Endodermal cell (in vitro differentiated cells): Measurements from ENCODE around the gene TSC2. TPM values are rescaled to one million over a fixed set of nuclear protein-coding genes. Genes with fewer than 3 reads are reported as not detected.

Experiments
- DNase-seq: peaks from one replicate; pipeline ENCODE4 v3.0.0-alpha.2; 2017
- H3K27ac ChIP-seq: 2 replicates; pipeline ENCODE4 v1.5.1; 2013; ENCODE audit warnings: mild to moderate bottlenecking, low read depth, low read length, moderate library complexity
- H3K27me3 ChIP-seq: 2 replicates; pipeline ENCODE4 v1.6.1; 2013; ENCODE audit warnings: mild to moderate bottlenecking, low read length, moderate library complexity; ENCODE audit not compliant: insufficient read depth, control insufficient read depth, poor library complexity, severe bottlenecking
- H3K36me3 ChIP-seq: 2 replicates; pipeline ENCODE4 v1.7.0; 2013; ENCODE audit warnings: mild to moderate bottlenecking, low read length, moderate library complexity; ENCODE audit not compliant: control insufficient read depth, insufficient read depth
- H3K4me1 ChIP-seq: one replicate; pipeline ENCODE4 v1.7.0; 2013; ENCODE audit warnings: low read length; ENCODE audit not compliant: control insufficient read depth, insufficient read depth
- H3K4me3 ChIP-seq: 2 replicates; pipeline ENCODE4 v1.5.1; 2013; ENCODE audit warnings: mild to moderate bottlenecking, low read length, moderate library complexity
- H3K9ac ChIP-seq: 2 replicates; pipeline ENCODE4 v1.6.1; 2013; ENCODE audit warnings: mild to moderate bottlenecking, low read length, moderate library complexity; ENCODE audit not compliant: poor library complexity, severe bottlenecking; ENCODE audit errors: extremely low read depth
- H3K9me3 ChIP-seq: 2 replicates; pipeline ENCODE4 v1.6.1; 2013; ENCODE audit warnings: mild to moderate bottlenecking, low read length, moderate library complexity; ENCODE audit not compliant: control insufficient read depth
- H3K27ac Mint-ChIP-seq: 2 replicates; pipeline ENCODE4 v1.8.0; 2020; ENCODE audit warnings: mixed read lengths
- H3K27me3 Mint-ChIP-seq: 2 replicates; pipeline ENCODE4 v1.8.0; 2021; ENCODE audit warnings: mild to moderate bottlenecking, mixed read lengths; ENCODE audit not compliant: insufficient read depth
- H3K36me3 Mint-ChIP-seq: 2 replicates; pipeline ENCODE4 v1.8.0; 2020; ENCODE audit warnings: low read depth, mixed read lengths
- H3K4me1 Mint-ChIP-seq: 2 replicates; pipeline ENCODE4 v1.8.0; 2020; ENCODE audit warnings: mixed read lengths
- H3K4me3 Mint-ChIP-seq: 2 replicates; pipeline ENCODE4 v1.8.0; 2020; ENCODE audit warnings: mild to moderate bottlenecking, moderate library complexity, mixed read lengths
- H3K9me3 Mint-ChIP-seq: 2 replicates; pipeline ENCODE4 v1.8.0; 2020; ENCODE audit warnings: mild to moderate bottlenecking, mixed read lengths
- CTCF ChIP-seq: fragments of 200-600 bp; sonication (generic); conservative IDR thresholded peaks from 2 replicates; pipeline ENCODE4 v1.5.0; 2021; ENCODE audit warnings: antibody characterized with exemption, mild to moderate bottlenecking
- WGBS, 2 experiments: methylation state at CpG; one replicate each; pipeline versions ENCODE4 v1.1.5 to v1.1.7; 2013; ENCODE audit warnings: missing lambda C conversion rate in 2 of 2, mixed read lengths in 1 of 2; ENCODE audit not compliant: insufficient coverage in 1 of 2, insufficient read length in 1 of 2; 5-methylcytosine and 5-hydroxymethylcytosine counted together
- total RNA-seq, 2 donors: library from RNA; stranded (reverse); fragmentation: NEBNext Ultra II Directional in 1 of 2; extraction: Animal tissue kit (Norgen Biotek cat#: 25700) in 1 of 2; gene quantifications; 2 replicates in 1 of 2; 3 replicates in 1 of 2; pipeline ENCODE4 v1.2.1, GENCODE V29; 2021

TSC2 gene
- total RNA-seq, 2 donors from 2014 or later: 166 to 192 TPM

- Mint-ChIP-seq H3K9me3 (no peaks in the 10 kb centered on the region), H3K4me1 (peaks cover 4% of the 10 kb centered on the region)
- 88 to 95% methylated on average over 4 to 8 of the region's 10 CpGs for whole genome bisulfite sequencing, 2 experiments
These were observed 9.7 kb downstream of the TSC2 start for GRCh38 chr16:2057438-2057837.

GRCh38 chr16:2058420-2058819 lies 10.6 kb downstream of the TSC2 start:
- no peak overlapping the region for H3K9ac ChIP-seq

More at GRCh38 chr16:2057438-2057837, 9.7 kb downstream of the TSC2 start:
- TF ChIP-seq CTCF: no peak
- no peaks in the 10 kb centered on the region for H3K9me3 ChIP-seq
- DNase-seq: no peak
- H3K4me3 ChIP-seq: no peak overlapping the region
- H3K27me3 ChIP-seq: no peaks in the 10 kb centered on the region
- H3K4me1 ChIP-seq: no peaks in the 10 kb centered on the region
- no peak overlapping the region for H3K27ac Mint-ChIP-seq
- H3K36me3 ChIP-seq: peaks cover under 1% of the 10 kb centered on the region
- no peaks in the 10 kb centered on the region for H3K27me3 Mint-ChIP-seq
- no peak overlapping the region for H3K27ac ChIP-seq
- no peak overlapping the region for H3K4me3 Mint-ChIP-seq
- no peak overlapping the region for H3K9ac ChIP-seq
- peaks cover 20% of the 10 kb centered on the region for H3K36me3 Mint-ChIP-seq

GRCh38 chr16:2058872-2059271 lies 11.1 kb downstream of the TSC2 start:
- 89 to 96% methylated on average over 4 to 10 of the region's 10 CpGs for WGBS, 2 experiments

More at GRCh38 chr16:2058420-2058819, 10.6 kb downstream of the TSC2 start:
- no peak overlapping the region for H3K4me3 Mint-ChIP-seq
- H3K27me3 Mint-ChIP-seq: no peaks in the 10 kb centered on the region
- peak overlapping the region; percentile 26 for H3K27ac Mint-ChIP-seq
- no peak for DNase-seq
- 89 to 94% methylated on average over 13 of the region's 13 CpGs for WGBS, 2 experiments
- no peaks in the 10 kb centered on the region for H3K9me3 ChIP-seq
- H3K27me3 ChIP-seq: no peaks in the 10 kb centered on the region
- peaks cover 16% of the 10 kb centered on the region for H3K36me3 Mint-ChIP-seq
- no peak overlapping the region for H3K4me3 ChIP-seq
- peak overlapping the region; percentile 11 for H3K27ac ChIP-seq
- no peaks in the 10 kb centered on the region for H3K9me3 Mint-ChIP-seq
- peaks cover 4% of the 10 kb centered on the region for H3K4me1 Mint-ChIP-seq
- TF ChIP-seq CTCF: no peak
- H3K36me3 ChIP-seq: no peaks in the 10 kb centered on the region
- H3K4me1 ChIP-seq: no peaks in the 10 kb centered on the region

More at GRCh38 chr16:2058872-2059271, 11.1 kb downstream of the TSC2 start:
- H3K27me3 ChIP-seq: no peaks in the 10 kb centered on the region
- no peaks in the 10 kb centered on the region for H3K9me3 Mint-ChIP-seq
- no peaks in the 10 kb centered on the region for H3K4me1 ChIP-seq
- H3K9me3 ChIP-seq: no peaks in the 10 kb centered on the region
- H3K36me3 ChIP-seq: no peaks in the 10 kb centered on the region
- H3K27me3 Mint-ChIP-seq: no peaks in the 10 kb centered on the region
- H3K9ac ChIP-seq: no peak overlapping the region
- peaks cover 4% of the 10 kb centered on the region for H3K4me1 Mint-ChIP-seq
- no peak overlapping the region for H3K4me3 ChIP-seq
- no peak overlapping the region for H3K4me3 Mint-ChIP-seq
- H3K27ac Mint-ChIP-seq: peak overlapping the region; percentile 26
- H3K36me3 Mint-ChIP-seq: peaks cover 20% of the 10 kb centered on the region
- peak overlapping the region; percentile 11 for H3K27ac ChIP-seq
- no peak for DNase-seq
- TF ChIP-seq CTCF: no peak
